HG03439 (cell line): ENCODE data around the gene SEMA5A.

Experiments used
- ATAC-seq: cut with Tn5 transposase; IDR thresholded peaks from one replicate; pipeline ENCODE4 v1.9.1; 2021; ENCODE audit warnings: mild to moderate bottlenecking, moderate library complexity; ENCODE audit not compliant: unreplicated experiment

SEMA5A gene

GRCh38 chr5:9479361-9479760 is 66.5 kb downstream of the SEMA5A start:
- no peak for ATAC-seq

- ATAC-seq = no peak
These were observed 68.3 kb downstream of the SEMA5A start for GRCh38 chr5:9477537-9477936.

- no peak for ATAC-seq
These were observed 71.5 kb downstream of the SEMA5A start for GRCh38 chr5:9474219-9475002.

- no peak for ATAC-seq
These were observed 72.3 kb downstream of the SEMA5A start for GRCh38 chr5:9473624-9474023.

- ATAC-seq = no peak
These were observed 75.5 kb downstream of the SEMA5A start for GRCh38 chr5:9470410-9470809.

GRCh38 chr5:9468060-9468388 is 77.9 kb downstream of the SEMA5A start:
- ATAC-seq = no peak

- no peak for ATAC-seq
These were observed 78.4 kb downstream of the SEMA5A start for GRCh38 chr5:9467199-9468059.

GRCh38 chr5:9466697-9467096 is 79.2 kb downstream of the SEMA5A start:
- no peak for ATAC-seq

- ATAC-seq = no peak
These were observed 81.4 kb downstream of the SEMA5A start for GRCh38 chr5:9464478-9464877.

GRCh38 chr5:9462109-9462508 is 83.8 kb downstream of the SEMA5A start:
- no peak for ATAC-seq

- no peak for ATAC-seq
These were observed 84.8 kb downstream of the SEMA5A start for GRCh38 chr5:9460885-9461645.

- no peak for ATAC-seq
These were observed 89.3 kb downstream of the SEMA5A start for GRCh38 chr5:9456435-9457042.

- ATAC-seq = no peak
These were observed 89.9 kb downstream of the SEMA5A start for GRCh38 chr5:9455826-9456434.

GRCh38 chr5:9454491-9454890 is 91.4 kb downstream of the SEMA5A start:
- ATAC-seq = no peak

- no peak for ATAC-seq
These were observed 91.8 kb downstream of the SEMA5A start for GRCh38 chr5:9454012-9454481.

- ATAC-seq = no peak
These were observed 92.3 kb downstream of the SEMA5A start for GRCh38 chr5:9453480-9454011.

GRCh38 chr5:9452181-9452580 is 93.7 kb downstream of the SEMA5A start:
- no peak for ATAC-seq

GRCh38 chr5:9451037-9451436 is 94.8 kb downstream of the SEMA5A start:
- no peak for ATAC-seq

- ATAC-seq = no peak
These were observed 98.2 kb downstream of the SEMA5A start for GRCh38 chr5:9447691-9448090.

GRCh38 chr5:9445826-9446388 is 100.0 kb downstream of the SEMA5A start:
- no peak for ATAC-seq
